Body of pancreas (tissue), 4 donors: ENCODE results near the gene USHBP1. TPM values are rescaled to one million over a fixed set of nuclear protein-coding genes. Genes with fewer than 3 reads are reported as not detected.

Experiments used
- ATAC-seq: fragments of 150-250 bp; one replicate; pipeline ENCODE4 v1.9.1; 2016
- DNase-seq, 4 donors: peaks; one replicate each; pipeline ENCODE4 v3.0.0-alpha.2; 2019
- H3K27ac ChIP-seq, 4 donors: fragments of 200-600 bp; sonication (generic); 1 replicate in 3 of 4; 2 replicates in 1 of 4; pipeline versions ENCODE4 v1.5.1 to v1.6.1; 2016 to 2019; ENCODE audit warnings: mild to moderate bottlenecking in 1 of 4, mixed read lengths in 1 of 4, moderate library complexity in 1 of 4
- H3K27me3 ChIP-seq, 2 donors: fragments of 200-600 bp; sonication (generic); one replicate each; pipeline ENCODE4 v1.6.0; 2016; ENCODE audit warnings: mild to moderate bottlenecking in 1 of 2
- H3K36me3 ChIP-seq, 2 donors: fragments of 200-600 bp; sonication (generic); replicated peaks in 1 of 2; 2 replicates each; pipeline ENCODE4 v1.5.1; 2016; ENCODE audit warnings: low read depth in 2 of 2; ENCODE audit not compliant: insufficient read depth in 1 of 2
- H3K4me1 ChIP-seq: fragments of 200-600 bp; sonication (generic); one replicate; pipeline ENCODE4 v1.6.0; 2016
- H3K4me3 ChIP-seq, 2 donors: fragments of 200-600 bp; sonication (generic); 1 replicate in 1 of 2; 2 replicates in 1 of 2; pipeline ENCODE4 v1.5.1; 2016 to 2019
- H3K9me3 ChIP-seq, 3 donors: fragments of 200-600 bp; sonication (generic); 1 replicate in 2 of 3; 2 replicates in 1 of 3; pipeline ENCODE4 v1.5.1; 2016
- POLR2A ChIP-seq, 3 donors: fragments of 450-650 bp; IDR thresholded peaks; one replicate each; pipeline ENCODE4 v1.6.1; 2016; ENCODE audit warnings: antibody characterized with exemption in 3 of 3, mild to moderate bottlenecking in 2 of 3
- WGBS, 2 donors: methylation state at CpG; one replicate each; pipeline ENCODE4 v1.1.5; 2017; 5-methylcytosine and 5-hydroxymethylcytosine counted together
- intact Hi-C: fragments of 100-400 bp; cut with DNase I; formaldehyde crosslinking; loops from one replicate; pipeline ENCODE4 v1.15.1; 2023
- total RNA-seq, 2 donors: library from RNA; depleted of rRNA; stranded (reverse); fragments of >200 nt; gene quantifications; one replicate each; pipeline ENCODE4 v1.1.0, GENCODE V29; 2016
- TF ChIP-seq, protein P1 (sequence below), 7 experiments: fragments of 450-650 bp in 4 of 7; fragments of 200-600 bp in 3 of 7; sonication (generic) in 3 of 7; IDR thresholded peaks; one replicate each; pipeline ENCODE4 v1.5.1; 2016 to 2019; ENCODE audit warnings: antibody characterized with exemption in 7 of 7

The USHBP1 gene
- total RNA-seq, 2 donors from 2014 or later, result 9.2 to 10.4 TPM

DNA sequence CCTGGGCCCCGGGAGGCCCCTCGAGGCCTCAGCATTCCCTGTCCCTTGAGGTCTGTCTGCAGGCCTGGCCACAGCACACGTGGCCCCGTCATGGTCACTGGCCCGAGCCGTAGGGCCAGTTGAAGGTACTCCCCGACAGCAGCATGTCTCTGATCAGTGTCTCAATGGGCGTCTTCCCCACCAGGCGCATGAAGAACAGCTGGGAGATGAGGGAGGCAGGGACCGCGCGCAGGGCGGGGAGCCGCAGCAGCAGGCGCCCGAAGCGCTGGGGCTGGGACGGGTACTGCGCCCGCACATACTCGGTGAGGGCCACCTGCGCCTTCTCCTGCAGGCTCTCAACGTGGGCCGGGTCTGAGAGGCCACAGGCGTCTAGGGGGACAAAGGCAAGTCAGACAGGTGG, 32.3 kb downstream of the USHBP1 start:
- no peaks in the 10 kb centered on the region for H3K9me3 ChIP-seq
- peaks cover 3 to 5% of the 10 kb centered on the region in 2 donors for H3K36me3 ChIP-seq
- WGBS, 2 donors, result 84 to 96% methylated on average over 25 of the region's 25 CpGs
- peaks cover 35% of the 10 kb centered on the region for H3K4me1 ChIP-seq
- ATAC-seq (no peak), DNase-seq (no peak)
- H3K27me3 ChIP-seq, result no peaks in the 10 kb centered on the region
- H3K27ac ChIP-seq, result no peak overlapping the region
- no peak for TF ChIP-seq POLR2A (IDR thresholded peaks at IDR 0.05)
- TF ChIP-seq, protein P1, sequence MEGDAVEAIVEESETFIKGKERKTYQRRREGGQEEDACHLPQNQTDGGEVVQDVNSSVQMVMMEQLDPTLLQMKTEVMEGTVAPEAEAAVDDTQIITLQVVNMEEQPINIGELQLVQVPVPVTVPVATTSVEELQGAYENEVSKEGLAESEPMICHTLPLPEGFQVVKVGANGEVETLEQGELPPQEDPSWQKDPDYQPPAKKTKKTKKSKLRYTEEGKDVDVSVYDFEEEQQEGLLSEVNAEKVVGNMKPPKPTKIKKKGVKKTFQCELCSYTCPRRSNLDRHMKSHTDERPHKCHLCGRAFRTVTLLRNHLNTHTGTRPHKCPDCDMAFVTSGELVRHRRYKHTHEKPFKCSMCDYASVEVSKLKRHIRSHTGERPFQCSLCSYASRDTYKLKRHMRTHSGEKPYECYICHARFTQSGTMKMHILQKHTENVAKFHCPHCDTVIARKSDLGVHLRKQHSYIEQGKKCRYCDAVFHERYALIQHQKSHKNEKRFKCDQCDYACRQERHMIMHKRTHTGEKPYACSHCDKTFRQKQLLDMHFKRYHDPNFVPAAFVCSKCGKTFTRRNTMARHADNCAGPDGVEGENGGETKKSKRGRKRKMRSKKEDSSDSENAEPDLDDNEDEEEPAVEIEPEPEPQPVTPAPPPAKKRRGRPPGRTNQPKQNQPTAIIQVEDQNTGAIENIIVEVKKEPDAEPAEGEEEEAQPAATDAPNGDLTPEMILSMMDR (IDR thresholded peaks at IDR 0.05), result no peak
- intact Hi-C loops, result no loop called here
- H3K4me3 ChIP-seq, result no peak overlapping the region

DNA sequence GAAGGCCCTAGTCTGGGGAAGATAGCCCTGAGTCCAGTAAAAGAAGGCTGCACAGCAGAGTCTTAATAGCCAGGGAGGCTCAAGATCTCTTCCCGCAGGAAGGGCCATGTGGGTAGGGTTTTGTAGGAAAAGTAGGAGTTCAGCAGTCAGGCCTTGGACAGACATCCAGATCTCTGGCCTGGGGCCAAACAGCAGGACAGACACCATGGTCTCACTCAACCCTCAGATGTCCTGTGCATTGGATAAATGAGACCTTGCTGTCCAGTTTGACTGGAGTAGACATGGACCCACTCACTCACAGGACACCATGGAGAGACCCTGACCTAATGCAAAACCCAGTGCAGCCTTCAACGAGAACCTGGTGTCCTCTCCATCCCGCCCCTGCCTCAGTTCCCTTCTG, 34.7 kb downstream of the USHBP1 start:
- peaks cover 3 to 5% of the 10 kb centered on the region in 2 donors for H3K36me3 ChIP-seq
- 95 to 97% methylated on average over 2 to 3 of the region's 3 CpGs for WGBS, 2 donors
- no peak for ATAC-seq
- no peaks in the 10 kb centered on the region for H3K27me3 ChIP-seq
- H3K4me3 ChIP-seq, result no peak overlapping the region
- DNase-seq, result no peak
- H3K27ac ChIP-seq, result no peak overlapping the region
- intact Hi-C loops, result no loop called here
- H3K9me3 ChIP-seq, result no peaks in the 10 kb centered on the region
- TF ChIP-seq POLR2A (IDR thresholded peaks at IDR 0.05), result no peak
- TF ChIP-seq, protein P1 (IDR thresholded peaks at IDR 0.05), result no peak
- peaks cover 30% of the 10 kb centered on the region for H3K4me1 ChIP-seq

DNA sequence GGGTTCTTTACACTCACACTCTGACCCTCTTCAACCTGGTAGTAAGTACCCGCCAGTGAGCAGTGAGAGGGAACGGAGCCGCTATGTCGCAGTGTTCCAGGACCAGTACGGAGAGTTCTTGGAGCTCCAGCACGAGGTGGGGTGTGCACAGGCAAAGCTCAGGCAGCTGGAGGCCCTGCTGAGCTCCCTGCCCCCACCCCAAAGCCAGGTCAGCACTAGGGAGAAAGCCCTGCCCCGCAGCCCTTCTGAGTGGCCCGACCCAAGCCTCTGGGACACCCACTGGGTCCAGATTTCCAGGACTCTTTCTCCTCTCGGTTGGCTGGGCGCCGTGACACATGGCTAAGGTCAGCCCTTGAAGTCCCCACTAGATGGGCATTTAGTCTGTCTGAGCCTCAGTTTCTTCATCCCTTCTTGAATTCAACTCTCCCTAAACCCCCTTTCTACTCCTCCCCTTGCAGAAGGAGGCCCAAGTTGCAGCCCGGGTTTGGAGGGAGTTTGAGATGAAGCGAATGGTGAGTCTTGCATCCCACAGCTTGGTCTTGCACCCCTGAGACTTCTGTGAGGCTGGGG, 36.7 kb downstream of the USHBP1 start:
- DNase-seq, result peak; percentile 42 to 76 (median 62)
- no peaks in the 10 kb centered on the region for H3K9me3 ChIP-seq
- peaks cover 24% of the 10 kb centered on the region for H3K4me1 ChIP-seq
- peak overlapping the region in 3 of 4 donors; percentile 0 to 50 (median 5) for H3K27ac ChIP-seq
- intact Hi-C loops, result no loop called here
- peaks cover 3 to 5% of the 10 kb centered on the region in 2 donors for H3K36me3 ChIP-seq
- no peak overlapping the region for H3K4me3 ChIP-seq
- TF ChIP-seq POLR2A (IDR thresholded peaks at IDR 0.05), result no peak
- TF ChIP-seq, protein P1 (IDR thresholded peaks at IDR 0.05), result no peak
- WGBS, 2 donors, result 46 to 75% methylated on average over 11 to 13 of the region's 13 CpGs
- H3K27me3 ChIP-seq, result no peaks in the 10 kb centered on the region
- no peak for ATAC-seq

DNA sequence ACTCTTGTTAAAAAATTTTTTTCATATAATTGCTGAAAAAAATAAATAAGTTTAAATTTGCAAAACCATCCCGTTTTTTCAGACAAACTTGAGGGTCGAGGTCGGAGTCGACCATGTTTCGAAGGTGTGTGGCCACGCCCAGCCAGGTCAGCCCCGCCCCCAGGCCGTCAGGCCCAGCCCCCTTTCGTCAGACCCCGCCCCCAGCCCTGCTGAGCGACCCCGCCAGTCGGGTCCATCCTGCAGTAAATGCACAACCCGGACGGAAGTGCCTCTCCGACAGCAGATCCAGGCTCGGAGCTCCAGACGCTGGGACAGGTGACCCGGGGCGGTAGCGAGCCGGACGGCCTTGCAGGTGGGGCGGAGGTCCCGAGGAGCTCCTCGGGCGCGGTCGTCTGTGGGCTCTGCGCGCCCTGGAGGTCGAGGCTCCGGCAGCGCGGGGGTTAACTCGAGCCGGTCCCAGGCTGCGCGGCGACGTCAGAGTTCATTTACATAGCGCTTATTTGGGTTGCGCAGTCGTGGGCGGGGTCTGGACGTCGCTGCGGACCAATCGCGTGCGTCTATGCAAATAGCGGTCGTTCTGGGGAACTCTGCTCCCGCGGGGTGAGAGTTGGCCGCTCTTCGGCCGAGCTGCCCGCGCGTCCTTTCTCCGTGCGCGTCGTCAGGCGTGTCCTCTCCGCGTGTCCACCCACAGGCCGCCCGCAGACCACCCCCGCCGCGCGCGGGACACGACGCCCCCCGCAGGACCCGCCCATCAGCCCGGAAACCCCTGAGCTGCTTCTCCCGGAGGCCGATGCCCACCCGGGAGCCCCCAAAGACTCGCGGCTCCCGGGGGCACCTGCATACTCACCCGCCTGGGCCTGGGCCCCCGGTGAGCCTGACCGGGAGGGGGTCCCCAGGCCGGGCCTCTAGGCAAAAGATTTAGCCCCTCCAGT, 38.3 kb downstream of the USHBP1 start, which contains the start of gene OCEL1:
Gene OCEL1, plus strand, starts transcription at position 225 of the 932 bp plus-strand sequence. Its CDS starts 22 bp downstream, at position 247.
- DNase-seq, result peak; percentile 99 to 100 (median 99)
- Histone ChIP-seq H3K9me3 (no peaks in the 10 kb centered on the region), H3K4me1 (peaks cover 24% of the 10 kb centered on the region), H3K27me3 (no peaks in the 10 kb centered on the region), H3K36me3 (no peaks in the 10 kb centered on the region), H3K4me3 (peak within 1 kb of the TSS; percentile 32 to 38), H3K27ac (peak within 1 kb of the TSS; percentile 72 to 97 (median 89))
- 0% methylated on average over 13 to 83 of the region's 90 CpGs for WGBS, 2 donors
- intact Hi-C loops, result no loop called here
- peak; percentile 82 to 88 (median 84) for TF ChIP-seq POLR2A (IDR thresholded peaks at IDR 0.05)
- TF ChIP-seq, protein P1 (IDR thresholded peaks at IDR 0.05), result no peak
- ATAC-seq, result peak; percentile 95
